MM.1S (cell line): ENCODE measurements around the gene DIAPH3.

Experiments used
- DNase-seq: peaks from one replicate; pipeline ENCODE4 v3.0.0-alpha.2; 2015
- H2AFZ ChIP-seq: fragments of 300-600 bp; sonication (generic); 2 replicates; pipeline ENCODE4 v1.6.0; 2016; ENCODE audit warnings: antibody characterized with exemption, low read length
- H3F3A ChIP-seq: fragments of 300-600 bp; sonication (generic); 2 replicates; pipeline ENCODE4 v1.6.1; 2016; ENCODE audit warnings: mild to moderate bottlenecking, antibody characterized with exemption, low read length, moderate library complexity, mixed read lengths; ENCODE audit not compliant: insufficient read depth
- H3K27ac ChIP-seq: fragments of 300-600 bp; sonication (generic); 2 replicates; pipeline ENCODE4 v1.5.1; 2016; ENCODE audit warnings: mild to moderate bottlenecking, low read length
- H3K27me3 ChIP-seq: fragments of 300-600 bp; sonication (generic); replicated peaks from 2 replicates; pipeline ENCODE4 v1.6.0; 2016; ENCODE audit warnings: low read length; ENCODE audit not compliant: insufficient read depth
- H3K36me3 ChIP-seq: fragments of 300-600 bp; sonication (generic); replicated peaks from 2 replicates; pipeline ENCODE4 v1.6.1; 2016; ENCODE audit warnings: mild to moderate bottlenecking, low read length, mixed read lengths; ENCODE audit not compliant: insufficient read depth
- H3K4me1 ChIP-seq: fragments of 300-600 bp; sonication (generic); 2 replicates; pipeline ENCODE4 v1.6.1; 2016; ENCODE audit warnings: low read length, mixed read lengths
- H3K4me2 ChIP-seq: fragments of 300-600 bp; sonication (generic); 2 replicates; pipeline ENCODE4 v1.6.0; 2016; ENCODE audit warnings: low read depth, low read length
- H3K4me3 ChIP-seq: fragments of 300-600 bp; sonication (generic); 2 replicates; pipeline ENCODE4 v1.5.1; 2016; ENCODE audit warnings: low read length, mixed read lengths
- H3K79me2 ChIP-seq: fragments of 300-600 bp; sonication (generic); 2 replicates; pipeline ENCODE4 v1.6.1; 2016; ENCODE audit warnings: mixed run types, low read length, mixed read lengths
- H3K9ac ChIP-seq: fragments of 300-600 bp; sonication (generic); 2 replicates; pipeline ENCODE4 v1.6.1; 2016; ENCODE audit warnings: low read length, mixed read lengths
- H3K9me2 ChIP-seq: fragments of 300-600 bp; sonication (generic); replicated peaks from 2 replicates; pipeline ENCODE4 v1.6.1; 2016; ENCODE audit warnings: mild to moderate bottlenecking, low read length, mixed read lengths; ENCODE audit not compliant: insufficient read depth
- H3K9me3 ChIP-seq: fragments of 300-600 bp; sonication (generic); replicated peaks from 2 replicates; pipeline ENCODE4 v1.6.1; 2016; ENCODE audit warnings: mild to moderate bottlenecking, low read length, mixed read lengths; ENCODE audit not compliant: insufficient read depth
- H4K20me1 ChIP-seq: fragments of 300-600 bp; sonication (generic); 2 replicates; pipeline ENCODE4 v1.6.1; 2016; ENCODE audit warnings: mild to moderate bottlenecking, low read length, moderate library complexity, mixed read lengths; ENCODE audit not compliant: insufficient read depth
- CTCF ChIP-seq: fragments of 300-600 bp; sonication (generic); IDR thresholded peaks from 2 replicates; pipeline ENCODE4 v1.5.1; 2016; ENCODE audit warnings: antibody characterized with exemption, low read length, mixed read lengths
- EZH2 ChIP-seq: fragments of 300-600 bp; sonication (generic); optimal IDR thresholded peaks from 2 replicates; pipeline ENCODE3; 2017; ENCODE audit warnings: low read depth, mild to moderate bottlenecking, antibody characterized with exemption, low read length, mixed read lengths
- EZH2phosphoT487 ChIP-seq: fragments of 300-600 bp; sonication (generic); IDR thresholded peaks from 2 replicates; pipeline ENCODE4 v1.6.1; 2018; ENCODE audit warnings: antibody characterized with exemption, low read length

DIAPH3 gene

GRCh38 chr13:59690857-59691500 is 472.7 kb downstream of the DIAPH3 start:
- H3K9me2 ChIP-seq: no peaks in the 10 kb centered on the region
- H4K20me1 ChIP-seq: no peaks in the 10 kb centered on the region
- H3K4me1 ChIP-seq: no peaks in the 10 kb centered on the region
- H2AFZ ChIP-seq: no peak overlapping the region
- no peak overlapping the region for H3K4me3 ChIP-seq
- no peak for TF ChIP-seq EZH2phosphoT487
- no peak for TF ChIP-seq EZH2
- no peak for TF ChIP-seq CTCF
- H3K79me2 ChIP-seq: no peaks in the 10 kb centered on the region
- H3K9me3 ChIP-seq: no peaks in the 10 kb centered on the region
- no peaks in the 10 kb centered on the region for H3K27me3 ChIP-seq
- no peak overlapping the region for H3K4me2 ChIP-seq
- no peaks in the 10 kb centered on the region; the same call in 1 of the 2 replicates for H3K36me3 ChIP-seq
- DNase-seq: no peak
- H3K27ac ChIP-seq: no peak overlapping the region
- H3F3A ChIP-seq: no peaks in the 10 kb centered on the region
- no peak overlapping the region for H3K9ac ChIP-seq

GRCh38 chr13:59689057-59689456 is 474.7 kb downstream of the DIAPH3 start:
- DNase-seq: no peak
- H3K79me2 ChIP-seq: no peaks in the 10 kb centered on the region
- H3K4me2 ChIP-seq: no peak overlapping the region
- no peaks in the 10 kb centered on the region for H3K9me3 ChIP-seq
- H3K9me2 ChIP-seq: no peaks in the 10 kb centered on the region
- TF ChIP-seq EZH2 (no peak), EZH2phosphoT487 (no peak), CTCF (no peak)
- no peaks in the 10 kb centered on the region for H3K27me3 ChIP-seq
- no peak overlapping the region for H3K27ac ChIP-seq
- H4K20me1 ChIP-seq: no peaks in the 10 kb centered on the region
- H3F3A ChIP-seq: no peaks in the 10 kb centered on the region
- H3K4me3 ChIP-seq: no peak overlapping the region
- no peak overlapping the region for H2AFZ ChIP-seq
- no peak overlapping the region for H3K9ac ChIP-seq
- no peaks in the 10 kb centered on the region; the same call in 1 of the 2 replicates for H3K36me3 ChIP-seq
- H3K4me1 ChIP-seq: no peaks in the 10 kb centered on the region

- TF ChIP-seq EZH2phosphoT487 (no peak), EZH2 (no peak), CTCF (no peak)
- Histone ChIP-seq H3K36me3 (no peaks in the 10 kb centered on the region; the same call in 1 of the 2 replicates), H3K9me2 (no peaks in the 10 kb centered on the region), H3K27ac (no peak overlapping the region), H3K27me3 (no peaks in the 10 kb centered on the region), H3K4me3 (no peak overlapping the region), H3K4me1 (no peaks in the 10 kb centered on the region), H3K9me3 (no peaks in the 10 kb centered on the region), H3K9ac (no peak overlapping the region), H3F3A (no peaks in the 10 kb centered on the region), H4K20me1 (no peaks in the 10 kb centered on the region), H2AFZ (no peak overlapping the region), H3K79me2 (no peaks in the 10 kb centered on the region), H3K4me2 (no peak overlapping the region)
- DNase-seq: no peak
Measured at GRCh38 chr13:59686798-59687394, 476.8 kb downstream of the DIAPH3 start.
